Cerebellar cortex (tissue), 1 donor: ENCODE measurements around the gene PNMA6A.
"Not testable (repeated sequence)": the region's sequence is repeated elsewhere in the genome, so short reads cannot be mapped to it uniquely, and the experiment has no call there.

Experiments
- DNase-seq: peaks from one replicate; pipeline ENCODE4 v3.0.0-alpha.2; 2015; ENCODE audit warnings: low spot score

PNMA6A gene

GRCh38 chrX:153071909-153072583 lies at the start of gene PNMA6A:
TSS of gene PNMA6A (plus strand) at chrX:153072454. CDS start at chrX:153073063, 609 bp downstream.
- not testable (repeated sequence) for DNase-seq

- DNase-seq = not testable (repeated sequence)
Observed at GRCh38 chrX:153026501-153026900, 45.8 kb upstream of the PNMA6A start.

GRCh38 chrX:153028487-153028886 lies 43.8 kb upstream of the PNMA6A start:
- not testable (repeated sequence) for DNase-seq

GRCh38 chrX:153029162-153029561 lies 43.1 kb upstream of the PNMA6A start:
- DNase-seq = no peak

- no peak for DNase-seq
Observed at GRCh38 chrX:153029875-153030274, 42.4 kb upstream of the PNMA6A start.

GRCh38 chrX:153030801-153031200 lies 41.5 kb upstream of the PNMA6A start:
- DNase-seq = no peak

- DNase-seq = peak; percentile 43
Observed at GRCh38 chrX:153032397-153033118, 39.7 kb upstream of the PNMA6A start.

GRCh38 chrX:153049093-153049492 lies 23.2 kb upstream of the PNMA6A start:
- no peak for DNase-seq

- no peak for DNase-seq
Observed at GRCh38 chrX:153052534-153052933, 19.7 kb upstream of the PNMA6A start.

GRCh38 chrX:153055871-153056749 lies 16.1 kb upstream of the PNMA6A start, which contains the start of gene PNMA3:
TSS of gene PNMA3 (plus strand) at chrX:153056470. CDS start at chrX:153057056, 586 bp downstream.
- no peak for DNase-seq

- no peak for DNase-seq
Observed at GRCh38 chrX:153057281-153057680, 15.0 kb upstream of the PNMA6A start.

- DNase-seq = no peak
Observed at GRCh38 chrX:153059191-153060094, 12.8 kb upstream of the PNMA6A start.

GRCh38 chrX:153060095-153060445 lies 12.2 kb upstream of the PNMA6A start:
- DNase-seq = no peak

- DNase-seq = no peak
Observed at GRCh38 chrX:153061732-153062131, 10.5 kb upstream of the PNMA6A start.

GRCh38 chrX:153063315-153063714 lies 8.9 kb upstream of the PNMA6A start:
- DNase-seq = no peak

GRCh38 chrX:153064061-153064460 lies 8.2 kb upstream of the PNMA6A start:
- DNase-seq = no peak

GRCh38 chrX:153065389-153065788 lies 6.9 kb upstream of the PNMA6A start:
- no peak for DNase-seq

- not testable (repeated sequence) for DNase-seq
Observed at GRCh38 chrX:153066402-153066801, 5.9 kb upstream of the PNMA6A start.

- DNase-seq = not testable (repeated sequence)
Observed at GRCh38 chrX:153073331-153073730, 1.1 kb downstream of the PNMA6A start.

GRCh38 chrX:153074262-153074899 lies 2.1 kb downstream of the PNMA6A start:
- DNase-seq = no peak

- DNase-seq = no peak
Observed at GRCh38 chrX:153074935-153075334, 2.7 kb downstream of the PNMA6A start.
